B cell (primary cell): ENCODE results near the gene ARRDC1. TPM values are rescaled to one million over a fixed set of nuclear protein-coding genes. Genes with fewer than 3 reads are reported as not detected.
A peak's percentile ranks its signal among the peaks of the same experiment; 100 is the strongest.

Experiments used
- ATAC-seq: fragments of 200-7000 bp; cut with Tn5 transposase; one replicate; pipeline ENCODE4 v1.10.0; 2021; ENCODE audit warnings: low read depth, mild to moderate bottlenecking, moderate number of reproducible peaks, moderate library complexity
- CTCF ChIA-PET: fragments of 350-600 bp; sonication (Branson Sonifier 250); formaldehyde crosslinking; loops from one replicate; lab custom pipeline; 2021; ENCODE audit warnings: antibody characterized with exemption, inconsistent platforms; lab: Charles Lee
- POLR2A ChIA-PET: fragments of 350-600 bp; sonication (Branson Sonifier 250); formaldehyde crosslinking; loops from one replicate; lab custom pipeline; 2021; ENCODE audit warnings: antibody characterized with exemption; lab: Charles Lee
- DNase-seq: peaks from one replicate; pipeline ENCODE4 v3.0.0; 2013
- H2AFZ ChIP-seq: 2 replicates; pipeline ENCODE4 v1.6.1; 2012; ENCODE audit warnings: mild to moderate bottlenecking, low read depth, low read length; ENCODE audit not compliant: insufficient read depth, poor library complexity, severe bottlenecking
- H3K27ac ChIP-seq, 2 donors: 1 replicate in 1 of 2; 2 replicates in 1 of 2; pipeline ENCODE4 v1.5.1; 2012 to 2013; ENCODE audit warnings: low read length in 2 of 2, mild to moderate bottlenecking in 2 of 2, moderate library complexity in 1 of 2
- H3K27me3 ChIP-seq, 4 experiments: fragments of 200-600 bp in 1 of 4; sonication (generic) in 1 of 4; replicated peaks in 1 of 4; 1 replicate in 2 of 4; 2 replicates in 2 of 4; pipeline versions ENCODE4 v1.6.1 to v1.7.0; 2013 to 2016; ENCODE audit warnings: low read length in 3 of 4, mild to moderate bottlenecking in 2 of 4, mixed read lengths in 1 of 4, moderate library complexity in 1 of 4; ENCODE audit not compliant: insufficient read depth in 4 of 4, control insufficient read depth in 3 of 4; ENCODE audit errors: control extremely low read depth in 1 of 4
- H3K36me3 ChIP-seq, 2 experiments: replicated peaks in 1 of 2; 1 replicate in 1 of 2; 2 replicates in 1 of 2; pipeline versions ENCODE4 v1.6.1 to v1.7.1; 2013; ENCODE audit warnings: low read length in 1 of 2; ENCODE audit not compliant: insufficient read depth in 2 of 2, control insufficient read depth in 1 of 2; ENCODE audit errors: control extremely low read depth in 1 of 2, extremely low read depth in 1 of 2
- H3K4me1 ChIP-seq, 2 donors: fragments of 200-600 bp in 1 of 2; sonication (generic) in 1 of 2; 1 replicate in 1 of 2; 2 replicates in 1 of 2; pipeline versions ENCODE4 v1.5.1 to v1.6.1; 2013 to 2017; ENCODE audit warnings: low read length in 2 of 2; ENCODE audit not compliant: control insufficient read depth in 2 of 2, insufficient read depth in 2 of 2
- H3K4me2 ChIP-seq: replicated peaks from 2 replicates; pipeline ENCODE3; 2012; ENCODE audit warnings: mild to moderate bottlenecking, low read depth, low read length; ENCODE audit not compliant: poor library complexity, severe bottlenecking
- H3K4me3 ChIP-seq, 5 experiments: fragments of 200-600 bp in 1 of 5; sonication (generic) in 1 of 5; 1 replicate in 3 of 5; 2 replicates in 2 of 5; pipeline versions ENCODE4 v1.5.1 to v1.7.0; 2011 to 2016; ENCODE audit warnings: low read length in 4 of 5, mild to moderate bottlenecking in 4 of 5, low read depth in 2 of 5, control low read depth in 1 of 5, moderate library complexity in 1 of 5; ENCODE audit not compliant: insufficient read depth in 1 of 5; ENCODE audit errors: control extremely low read depth in 1 of 5, extremely low read depth in 1 of 5
- H3K79me2 ChIP-seq: fragments of 200-600 bp; sonication (generic); one replicate; pipeline ENCODE4 v1.6.0; 2016; ENCODE audit warnings: low read length; ENCODE audit not compliant: control insufficient read depth, insufficient read depth
- H3K9ac ChIP-seq: fragments of 200-600 bp; sonication (generic); 2 replicates; pipeline ENCODE4 v1.6.1; 2017; ENCODE audit warnings: mild to moderate bottlenecking, low read length, moderate library complexity
- H3K9me3 ChIP-seq, 3 donors: one replicate each; pipeline versions ENCODE4 v1.6.1 to v1.7.1; 2013; ENCODE audit warnings: low read length in 2 of 3; ENCODE audit not compliant: control insufficient read depth in 2 of 3, insufficient read depth in 1 of 3; ENCODE audit errors: control extremely low read depth in 1 of 3
- H4K20me1 ChIP-seq: 2 replicates; pipeline ENCODE4 v1.6.0; 2012; ENCODE audit warnings: mild to moderate bottlenecking, low read length; ENCODE audit not compliant: insufficient read depth, control insufficient read depth, poor library complexity, severe bottlenecking
- H3K27ac Mint-ChIP-seq: one replicate; pipeline ENCODE4 v1.8.0; 2021; ENCODE audit warnings: mixed read lengths
- H3K27me3 Mint-ChIP-seq: one replicate; pipeline ENCODE4 v1.8.0; 2021; ENCODE audit warnings: mixed read lengths
- H3K4me1 Mint-ChIP-seq: one replicate; pipeline ENCODE4 v1.8.0; 2021; ENCODE audit warnings: mixed read lengths
- H3K4me3 Mint-ChIP-seq: one replicate; pipeline ENCODE4 v1.8.0; 2021; ENCODE audit warnings: mixed read lengths
- H3K9me3 Mint-ChIP-seq: one replicate; pipeline ENCODE4 v1.8.0; 2022; ENCODE audit warnings: mixed read lengths; ENCODE audit not compliant: insufficient read depth
- CTCF ChIP-seq: fragments of 200-600 bp; IDR thresholded peaks from one replicate; pipeline ENCODE4 v1.8.0; 2022; ENCODE audit warnings: antibody characterized with exemption, mild to moderate bottlenecking
- EZH2 ChIP-seq: IDR thresholded peaks from 2 replicates; pipeline ENCODE4 v1.6.1; 2012; ENCODE audit warnings: borderline replicate concordance, low read depth, mild to moderate bottlenecking, moderate library complexity, low read length; ENCODE audit not compliant: insufficient read depth, poor library complexity, severe bottlenecking
- WGBS: methylation state at CpG from one replicate; pipeline ENCODE4 v1.1.5; 2013; ENCODE audit warnings: missing lambda C conversion rate; ENCODE audit not compliant: insufficient coverage; 5-methylcytosine and 5-hydroxymethylcytosine counted together
- intact Hi-C: fragments of 100-400 bp; cut with micrococcal nuclease; formaldehyde crosslinking; loops from one replicate; pipeline ENCODE4 v1.10.0; 2022
- polyA plus RNA-seq: library from polyadenylated mRNA; depleted of rRNA; stranded (reverse); fragments of >200 nt; gene quantifications from 2 replicates; pipeline ENCODE4 v1.2.3, GENCODE V29; 2012
- total RNA-seq, 2 donors: library from RNA; stranded (reverse); fragments of 120-200 nt in 1 of 2; gene quantifications; 1 replicate in 1 of 2; 2 replicates in 1 of 2; pipeline versions ENCODE4 v1.2.3 to v1.2.4, GENCODE V29; 2013 to 2022

Gene ARRDC1
- total and polyA plus RNA-seq, 2 donors (not counting 1 experiment from before 2014, with no cell fraction given): 89.2 to 227 TPM

GRCh38 chr9:137590469-137591383, 14.8 kb upstream of the ARRDC1 start, which contains the start of gene ZMYND19:
TSS of gene ZMYND19 (minus strand) at chr9:137590512. CDS start at chr9:137590263, 249 bp downstream.
- Histone ChIP-seq H3K4me1 (peaks cover 9 to 15% of the 10 kb centered on the region in 2 donors), H3K9ac (peak within 1 kb of the TSS; percentile 74), H2AFZ (peak within 1 kb of the TSS; percentile 97), H4K20me1 (peaks cover 5% of the 10 kb centered on the region), H3K4me3 (peak within 1 kb of the TSS; percentile 38 to 83 (median 80)), H3K27me3 (no peaks in the 10 kb centered on the region), H3K79me2 (peaks cover 13% of the 10 kb centered on the region), H3K27ac (peak within 1 kb of the TSS in 1 of 2 donors; percentile 66), H3K9me3 (no peaks in the 10 kb centered on the region), H3K4me2 (peak within 1 kb of the TSS; percentile 100), H3K36me3 (peaks cover 0 to 23% of the 10 kb centered on the region in 2 experiments)
- H3K4me3 Mint-ChIP-seq: peak within 1 kb of the TSS; percentile 99
- no peaks in the 10 kb centered on the region for H3K9me3 Mint-ChIP-seq
- no peaks in the 10 kb centered on the region for H3K27me3 Mint-ChIP-seq
- H3K27ac Mint-ChIP-seq: peak within 1 kb of the TSS; percentile 95
- ATAC-seq: peak; percentile 97
- ChIA-PET POLR2A (interaction anchor here (0.5 to 1.6 kb wide), 6 partner anchors 11 to 473 kb away, joined by 3 to 8 read pairs (median 6); partner anchors contain the start of genes ARRDC1 and EHMT1), CTCF (no interaction called here)
- H3K4me1 Mint-ChIP-seq: peaks cover 12% of the 10 kb centered on the region
- TF ChIP-seq CTCF (no peak), EZH2 (no peak)
- intact Hi-C loops: loop anchor here (1.0 to 2.0 kb wide), 4 partner anchors 12 to 40 kb away; partner anchors contain the start of genes ARRDC1, DPH7, MRPL41 and PNPLA7
- WGBS: under 1% methylated on average over 111 of the region's 113 CpGs
- DNase-seq: peak; percentile 94

GRCh38 chr9:137592767-137593166, 12.7 kb upstream of the ARRDC1 start:
- POLR2A ChIA-PET: no interaction called here
- intact Hi-C loops: no loop called here

More at GRCh38 chr9:137592767-137593166, 12.7 kb upstream of the ARRDC1 start:
- H3K9me3 Mint-ChIP-seq: no peaks in the 10 kb centered on the region
- Histone ChIP-seq H3K9ac (no peak overlapping the region), H3K9me3 (no peaks in the 10 kb centered on the region), H3K36me3 (peaks cover 0 to 2% of the 10 kb centered on the region in 2 experiments), H3K4me1 (peaks cover 9 to 15% of the 10 kb centered on the region in 2 donors), H3K27me3 (no peaks in the 10 kb centered on the region), H3K27ac (no peak overlapping the region), H2AFZ (no peak overlapping the region), H3K4me2 (no peak overlapping the region), H3K4me3 (no peak overlapping the region), H4K20me1 (peaks cover 5% of the 10 kb centered on the region), H3K79me2 (peaks cover 13% of the 10 kb centered on the region)
- no peak overlapping the region for H3K27ac Mint-ChIP-seq
- 86% methylated on average over 6 of the region's 7 CpGs for WGBS
- H3K4me1 Mint-ChIP-seq: peaks cover 12% of the 10 kb centered on the region
- CTCF ChIA-PET: no interaction called here
- no peak for ATAC-seq
- TF ChIP-seq CTCF (no peak), EZH2 (no peak)
- no peak overlapping the region for H3K4me3 Mint-ChIP-seq
- no peaks in the 10 kb centered on the region for H3K27me3 Mint-ChIP-seq
- DNase-seq: no peak
